GM13977 (cell line): ENCODE data around the gene NAV1.
"Not testable (repeated sequence)": the region's sequence is repeated elsewhere in the genome, so short reads cannot be mapped to it uniquely, and the experiment has no call there.

Experiments
- DNase-seq: peaks from one replicate; pipeline ENCODE4 v3.0.0; 2012; ENCODE audit warnings: low spot score
- CTCF ChIP-seq: IDR thresholded peaks from 2 replicates; pipeline ENCODE4 v1.5.1; 2012; ENCODE audit warnings: mild to moderate bottlenecking, control low read depth; ENCODE audit not compliant: insufficient read depth; ENCODE audit errors: extremely low read depth, missing control alignments
- in situ Hi-C: fragments of 300-500 bp; cut with MboI; formaldehyde crosslinking; loops from one replicate; pipeline ENCODE4 v1.12.0; 2022; ENCODE audit warnings: low sequenced_read_pairs, low pct_unique_long_range_greater_than_20kb, mixed read lengths, inconsistent platforms; ENCODE audit not compliant: unreplicated experiment

Gene NAV1

GRCh38 chr1:201538612-201539551 lies at the start of gene NAV1:
Gene NAV1 (plus strand): TSS chr1:201539127. CDS start chr1:201622885, 83,758 bp downstream.
- no peak for DNase-seq
- in situ Hi-C loops, result no loop called here
- TF ChIP-seq CTCF, result no peak

GRCh38 chr1:201489643-201490261 lies 49.2 kb upstream of the NAV1 start:
- DNase-seq, result no peak
- TF ChIP-seq CTCF, result no peak
- in situ Hi-C loops, result no loop called here

- in situ Hi-C loops, result no loop called here
- DNase-seq, result no peak
Measured at GRCh38 chr1:201490708-201491131, 48.2 kb upstream of the NAV1 start.

GRCh38 chr1:201491896-201492511 lies 46.9 kb upstream of the NAV1 start:
- in situ Hi-C loops, result no loop called here
- TF ChIP-seq CTCF, result no peak
- DNase-seq, result no peak

More at GRCh38 chr1:201490708-201491131, 48.2 kb upstream of the NAV1 start:
- no peak for TF ChIP-seq CTCF

- in situ Hi-C loops, DNase-seq: not testable (repeated sequence)
Measured at GRCh38 chr1:201493026-201493656, 45.8 kb upstream of the NAV1 start.

GRCh38 chr1:201493757-201494617 lies 44.9 kb upstream of the NAV1 start:
- no peak for DNase-seq
- in situ Hi-C loops, result no loop called here
- TF ChIP-seq CTCF, result no peak
